HG03457 (cell line): ENCODE results near the gene ADAMTS13.

Source experiments
- ATAC-seq: cut with Tn5 transposase; IDR thresholded peaks from one replicate; pipeline ENCODE4 v1.9.1; 2021; ENCODE audit warnings: moderate number of reproducible peaks; ENCODE audit not compliant: unreplicated experiment

Gene ADAMTS13

DNA sequence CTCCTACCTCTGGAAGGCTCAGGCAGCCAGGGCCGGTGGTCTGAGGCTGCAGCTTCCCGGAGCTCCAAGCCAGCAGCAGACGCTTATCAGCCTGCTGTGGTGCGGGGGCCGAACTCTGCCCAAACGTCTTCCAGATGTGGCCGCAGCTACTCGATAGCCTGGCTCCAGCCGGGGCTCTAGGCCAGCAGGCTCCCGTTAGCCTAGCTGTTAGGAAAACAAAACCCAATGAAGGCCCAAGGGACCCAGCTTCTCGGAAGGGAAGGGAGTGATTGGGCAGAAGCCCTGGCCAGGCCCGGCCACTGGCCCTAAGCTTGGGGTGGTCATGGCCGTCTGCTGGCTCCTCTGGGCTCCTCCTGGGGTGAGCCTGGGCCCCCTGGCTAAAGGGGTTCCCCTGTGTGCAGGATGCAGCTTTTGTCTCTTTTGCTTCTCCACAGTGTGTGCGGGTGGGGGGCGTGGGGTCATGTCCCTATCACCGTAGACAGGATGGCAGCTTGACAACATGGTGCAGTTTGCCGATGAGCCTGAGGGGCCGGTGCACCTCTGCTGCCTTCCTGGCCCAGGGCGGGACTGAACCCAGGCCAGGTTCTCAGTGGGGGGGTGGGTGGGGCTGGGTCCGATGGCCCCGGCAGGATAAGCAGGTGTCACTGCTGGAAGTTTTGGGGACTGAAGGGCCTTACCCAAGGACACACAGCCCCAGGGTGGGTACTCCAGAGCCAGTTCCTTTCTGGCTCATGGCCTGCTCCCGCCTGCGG, 83.9 kb downstream of the ADAMTS13 start:
- ATAC-seq: no peak

DNA sequence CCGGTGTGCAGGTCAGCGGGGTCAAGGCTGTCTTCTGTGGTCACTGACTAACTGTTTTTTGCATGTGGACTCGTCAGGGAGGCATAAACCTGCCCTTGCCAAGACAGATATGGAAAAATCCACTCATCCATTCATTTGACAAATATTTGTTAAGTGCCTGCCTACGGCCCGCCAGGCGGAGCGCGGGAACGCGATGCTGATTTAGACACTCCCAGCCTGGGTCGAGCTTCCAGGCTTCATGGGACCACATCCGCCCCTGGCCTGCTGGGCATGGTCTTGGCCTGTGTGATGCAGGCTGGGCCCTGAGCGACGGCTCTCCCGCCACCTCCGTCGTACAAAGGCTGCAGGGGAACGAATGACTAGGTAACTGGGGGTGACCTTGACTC, 84.5 kb downstream of the ADAMTS13 start:
- no peak for ATAC-seq

DNA sequence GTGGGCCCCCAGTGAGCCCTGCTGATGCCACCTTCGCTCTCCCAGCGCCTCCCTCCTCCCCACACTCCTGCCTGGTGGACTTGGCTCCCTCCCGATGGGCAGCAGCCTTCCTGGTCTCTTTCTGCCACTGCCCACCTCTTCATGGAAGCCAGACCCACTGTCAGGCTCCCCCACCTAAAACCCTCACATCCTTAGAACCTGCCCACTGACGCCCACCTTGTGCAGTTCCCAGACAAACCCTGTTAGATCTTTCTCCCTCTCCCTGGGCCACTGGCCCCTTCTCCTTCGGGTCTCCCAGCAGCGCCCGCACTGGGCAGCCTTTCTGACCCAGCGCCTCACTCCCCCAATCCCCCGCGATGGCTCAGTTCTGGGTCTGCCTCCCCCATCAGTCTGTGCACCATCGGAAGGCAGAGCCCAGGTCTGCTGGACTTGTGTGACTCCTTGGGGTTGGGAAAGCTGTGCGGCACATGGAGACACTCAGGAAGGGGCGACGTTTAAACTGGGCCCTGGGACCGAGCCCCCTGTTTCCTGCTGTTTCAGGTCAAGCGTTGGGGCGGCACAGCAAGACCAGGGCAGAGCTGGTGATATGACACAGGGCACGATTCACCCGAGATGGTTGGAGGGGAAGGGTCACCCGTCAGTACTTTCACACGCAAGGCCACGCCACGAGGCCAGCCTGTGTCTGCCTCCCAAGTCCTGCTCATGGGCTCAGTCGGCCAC, 85.2 kb downstream of the ADAMTS13 start:
- no peak for ATAC-seq

DNA sequence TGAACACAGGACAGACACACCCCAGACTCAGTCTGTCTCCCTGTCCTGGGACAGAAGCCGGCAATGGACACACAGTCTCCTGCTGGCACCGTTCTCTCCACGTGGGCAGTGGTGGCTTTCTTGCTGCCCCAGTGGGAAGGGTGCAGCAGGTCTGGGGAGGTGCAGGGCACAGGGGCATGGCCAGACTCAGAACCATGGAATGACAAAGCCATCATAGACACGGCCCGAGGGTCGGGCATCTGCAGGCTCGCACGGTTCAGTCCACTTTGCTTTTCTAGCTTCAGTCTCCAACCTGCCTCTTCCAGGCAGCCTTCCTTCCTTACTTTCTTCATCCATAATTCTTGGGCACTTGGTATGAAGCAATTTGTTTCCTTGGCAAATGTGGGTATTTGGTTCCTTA, 85.9 kb downstream of the ADAMTS13 start:
- ATAC-seq: no peak
